GM12878 (cell line): ENCODE data around the gene SLC24A3. TPM values are rescaled to one million over a fixed set of nuclear protein-coding genes. Genes with fewer than 3 reads are reported as not detected.
A peak's percentile ranks its signal among the peaks of the same experiment; 100 is the strongest.

Experiments
- BCL11A ChIP-seq: IDR thresholded peaks from 2 replicates; pipeline ENCODE4 v1.6.1; 2011; ENCODE audit warnings: low read depth, low read length
- CEBPZ ChIP-seq: fragments of 150-350 bp; IDR thresholded peaks from 2 replicates; pipeline ENCODE4 v1.6.1; 2016; ENCODE audit warnings: low read depth, low read length
- CHD2 ChIP-seq: IDR thresholded peaks from 2 replicates; pipeline ENCODE4 v1.6.1; 2011; ENCODE audit warnings: low read depth, low read length, improper control_type of control experiment, borderline replicate concordance
- CHD4 ChIP-seq: fragments of 200-600 bp; sonication (generic); IDR thresholded peaks from 2 replicates; pipeline ENCODE4 v1.6.1; 2016; ENCODE audit warnings: mild to moderate bottlenecking
- DPF2 ChIP-seq: fragments of 450-650 bp; IDR thresholded peaks from 2 replicates; pipeline ENCODE4 v1.6.1; 2017; ENCODE audit warnings: mild to moderate bottlenecking
- ETV6 ChIP-seq, 2 experiments: fragments of 450-650 bp in 1 of 2; IDR thresholded peaks in 1 of 2; conservative IDR thresholded peaks in 1 of 2; 2 replicates each; pipeline ENCODE4 v1.6.1; 2014; ENCODE audit warnings: antibody characterized with exemption in 1 of 2, borderline replicate concordance in 1 of 2, low read depth in 1 of 2, mild to moderate bottlenecking in 1 of 2, moderate library complexity in 1 of 2
- EZH2 ChIP-seq: IDR thresholded peaks from 2 replicates; pipeline ENCODE4 v1.6.1; 2012; ENCODE audit warnings: low read depth, mild to moderate bottlenecking, control low read depth, inconsistent platforms, low read length, borderline replicate concordance; ENCODE audit not compliant: control insufficient read depth
- FOS ChIP-seq: IDR thresholded peaks from 3 replicates; pipeline ENCODE4 v1.6.1; 2011; ENCODE audit warnings: borderline replicate concordance; ENCODE audit not compliant: insufficient read length; ENCODE audit errors: extremely low read depth
- FOXK2 ChIP-seq: fragments of 450-650 bp; IDR thresholded peaks from 2 replicates; pipeline ENCODE4 v1.6.1; 2017; ENCODE audit warnings: mild to moderate bottlenecking, moderate library complexity
- GATAD2B ChIP-seq: fragments of 450-650 bp; conservative IDR thresholded peaks from 2 replicates; pipeline ENCODE4 v1.6.1; 2017; ENCODE audit warnings: low read depth, mild to moderate bottlenecking, moderate library complexity
- IKZF2 ChIP-seq, 2 experiments: fragments of 450-650 bp; IDR thresholded peaks; 2 replicates each; pipeline ENCODE4 v1.6.1; 2017; ENCODE audit warnings: mild to moderate bottlenecking in 2 of 2, moderate library complexity in 2 of 2
- IRF4 ChIP-seq: IDR thresholded peaks from 2 replicates; pipeline ENCODE4 v1.6.1; 2011; ENCODE audit warnings: low read depth, low read length
- NBN ChIP-seq: fragments of 450-650 bp; IDR thresholded peaks from 2 replicates; pipeline ENCODE4 v1.6.1; 2016
- NFIC ChIP-seq: IDR thresholded peaks from 2 replicates; pipeline ENCODE4 v1.6.1; 2012; ENCODE audit warnings: low read depth, mild to moderate bottlenecking, inconsistent platforms, low read length, moderate library complexity
- NFYB ChIP-seq: IDR thresholded peaks from 2 replicates; pipeline ENCODE4 v1.6.1; 2011; ENCODE audit warnings: low read depth, mild to moderate bottlenecking, low read length, improper control_type of control experiment, moderate library complexity; ENCODE audit not compliant: insufficient read depth
- NR2C2 ChIP-seq: IDR thresholded peaks from 2 replicates; pipeline ENCODE4 v1.6.1; 2011; ENCODE audit warnings: borderline replicate concordance, low read depth; ENCODE audit not compliant: control insufficient read depth, insufficient read length
- NR2F1 ChIP-seq: fragments of 450-650 bp; conservative IDR thresholded peaks from 2 replicates; pipeline ENCODE4 v1.6.1; 2017; ENCODE audit warnings: mild to moderate bottlenecking
- PAX8 ChIP-seq: fragments of 450-650 bp; IDR thresholded peaks from 2 replicates; pipeline ENCODE4 v1.6.1; 2017; ENCODE audit warnings: mild to moderate bottlenecking, moderate library complexity
- POLR2AphosphoS5 ChIP-seq: IDR thresholded peaks from 2 replicates; pipeline ENCODE4 v1.6.1; 2011; ENCODE audit warnings: mild to moderate bottlenecking, low read length, inconsistent platforms
- RELB ChIP-seq: fragments of 450-650 bp; IDR thresholded peaks from 2 replicates; pipeline ENCODE4 v1.6.1; 2017; ENCODE audit warnings: low read depth, mild to moderate bottlenecking, moderate library complexity
- SREBF1 ChIP-seq: IDR thresholded peaks from 2 replicates; pipeline ENCODE4 v1.6.1; 2012; ENCODE audit warnings: mild to moderate bottlenecking, low read length
- ZBTB40 ChIP-seq: fragments of 450-650 bp; IDR thresholded peaks from 2 replicates; pipeline ENCODE4 v1.6.1; 2016; ENCODE audit warnings: mild to moderate bottlenecking, moderate library complexity, borderline replicate concordance
- ZNF207 ChIP-seq: fragments of 450-650 bp; IDR thresholded peaks from 2 replicates; pipeline ENCODE4 v1.6.1; 2014; ENCODE audit warnings: antibody characterized with exemption, mild to moderate bottlenecking, borderline replicate concordance
- ZNF24 ChIP-seq: fragments of 450-650 bp; IDR thresholded peaks from 2 replicates; pipeline ENCODE4 v1.6.1; 2017; ENCODE audit warnings: antibody characterized with exemption, mild to moderate bottlenecking
- polyA plus RNA-seq, 11 experiments: library from polyadenylated mRNA; depleted of rRNA in 4 of 11; unstranded in 6 of 11; stranded (reverse) in 5 of 11; fragments of >200 nt; fragmentation: Nextera tagmentation in 4 of 11; fragmentation: Illumina TruSeq in 1 of 11; extraction: Ambion mirVana in 4 of 11; extraction: Trizol in 1 of 11; gene quantifications; 1 replicate in 1 of 11; 2 replicates in 10 of 11; pipeline versions ENCODE4 v1.2.1 to v1.2.3, GENCODE V29; 2011 to 2016; ENCODE audit warnings: inconsistent platforms in 2 of 11, missing spikeins in 2 of 11, low read depth in 1 of 11
- total RNA-seq, 4 experiments: library from RNA; depleted of rRNA in 3 of 4; stranded (reverse); fragments of >200 nt in 3 of 4; fragmentation: Illumina TruSeq in 1 of 4; extraction: Trizol in 1 of 4; gene quantifications; 2 replicates each; pipeline versions ENCODE4 v1.2.1 to v1.2.3, GENCODE V29; 2013 to 2021

SLC24A3 gene
- total and polyA plus RNA-seq, 10 of the 15 experiments (the other 5 are each of a cell fraction or from before 2014, with no cell fraction given), result 0.04 TPM; not detected in 9

GRCh38 chr20:19737025-19737424 lies 524.6 kb downstream of the SLC24A3 start (continued):
- TF ChIP-seq RELB (peak; percentile 74), EZH2 (no peak), SREBF1 (no peak), NR2C2 (no peak), ZNF207 (no peak), BCL11A (0 out of 2 replicates have a peak, but pooled peaks have one; percentile 4), NBN (peak; percentile 71; the same call in 1 of the 2 replicates), NFIC (no peak), ETV6 (conservative IDR thresholded peaks at IDR 0.05 in 1 of 2, IDR thresholded peaks at IDR 0.05 in 1 of 2; ENCODE audit: borderline replicate concordance in 1 of 2, low read depth in 1 of 2) (peak in 1 of 2 experiments; percentile 20; a peak in 1 of 4 replicates), CHD4 (no peak), NR2F1 (peak; percentile 94), CHD2 (no peak), ZBTB40 (no peak), GATAD2B (peak; percentile 64; the same call in 1 of the 2 replicates), IKZF2 (IDR thresholded peaks at IDR 0.05) (peak; percentile 79 to 84), DPF2 (peak; percentile 44), ZNF24 (0 out of 2 replicates have a peak, but pooled peaks have one; percentile 11), CEBPZ (no peak), PAX8 (no peak), POLR2AphosphoS5 (no peak), FOS (no peak), NFYB (no peak), FOXK2 (peak; percentile 20; the same call in 1 of the 2 replicates), IRF4 (0 out of 2 replicates have a peak, but pooled peaks have one; percentile 26)
